Endodermal cell (in vitro differentiated cells): Measurements from ENCODE around the gene DYRK1A. TPM values are rescaled to one million over a fixed set of nuclear protein-coding genes. Genes with fewer than 3 reads are reported as not detected.

Source experiments
- DNase-seq: peaks from one replicate; pipeline ENCODE4 v3.0.0-alpha.2; 2017
- H3K27ac ChIP-seq: 2 replicates; pipeline ENCODE4 v1.5.1; 2013; ENCODE audit warnings: mild to moderate bottlenecking, low read depth, low read length, moderate library complexity
- H3K27me3 ChIP-seq: 2 replicates; pipeline ENCODE4 v1.6.1; 2013; ENCODE audit warnings: mild to moderate bottlenecking, low read length, moderate library complexity; ENCODE audit not compliant: insufficient read depth, control insufficient read depth, poor library complexity, severe bottlenecking
- H3K36me3 ChIP-seq: 2 replicates; pipeline ENCODE4 v1.7.0; 2013; ENCODE audit warnings: mild to moderate bottlenecking, low read length, moderate library complexity; ENCODE audit not compliant: control insufficient read depth, insufficient read depth
- H3K4me1 ChIP-seq: one replicate; pipeline ENCODE4 v1.7.0; 2013; ENCODE audit warnings: low read length; ENCODE audit not compliant: control insufficient read depth, insufficient read depth
- H3K4me3 ChIP-seq: 2 replicates; pipeline ENCODE4 v1.5.1; 2013; ENCODE audit warnings: mild to moderate bottlenecking, low read length, moderate library complexity
- H3K9ac ChIP-seq: 2 replicates; pipeline ENCODE4 v1.6.1; 2013; ENCODE audit warnings: mild to moderate bottlenecking, low read length, moderate library complexity; ENCODE audit not compliant: poor library complexity, severe bottlenecking; ENCODE audit errors: extremely low read depth
- H3K9me3 ChIP-seq: 2 replicates; pipeline ENCODE4 v1.6.1; 2013; ENCODE audit warnings: mild to moderate bottlenecking, low read length, moderate library complexity; ENCODE audit not compliant: control insufficient read depth
- H3K27ac Mint-ChIP-seq: 2 replicates; pipeline ENCODE4 v1.8.0; 2020; ENCODE audit warnings: mixed read lengths
- H3K27me3 Mint-ChIP-seq: 2 replicates; pipeline ENCODE4 v1.8.0; 2021; ENCODE audit warnings: mild to moderate bottlenecking, mixed read lengths; ENCODE audit not compliant: insufficient read depth
- H3K36me3 Mint-ChIP-seq: 2 replicates; pipeline ENCODE4 v1.8.0; 2020; ENCODE audit warnings: low read depth, mixed read lengths
- H3K4me1 Mint-ChIP-seq: 2 replicates; pipeline ENCODE4 v1.8.0; 2020; ENCODE audit warnings: mixed read lengths
- H3K4me3 Mint-ChIP-seq: 2 replicates; pipeline ENCODE4 v1.8.0; 2020; ENCODE audit warnings: mild to moderate bottlenecking, moderate library complexity, mixed read lengths
- H3K9me3 Mint-ChIP-seq: 2 replicates; pipeline ENCODE4 v1.8.0; 2020; ENCODE audit warnings: mild to moderate bottlenecking, mixed read lengths
- CTCF ChIP-seq: fragments of 200-600 bp; sonication (generic); conservative IDR thresholded peaks from 2 replicates; pipeline ENCODE4 v1.5.0; 2021; ENCODE audit warnings: antibody characterized with exemption, mild to moderate bottlenecking
- WGBS, 2 experiments: methylation state at CpG; one replicate each; pipeline versions ENCODE4 v1.1.5 to v1.1.7; 2013; ENCODE audit warnings: missing lambda C conversion rate in 2 of 2, mixed read lengths in 1 of 2; ENCODE audit not compliant: insufficient coverage in 1 of 2, insufficient read length in 1 of 2; 5-methylcytosine and 5-hydroxymethylcytosine counted together
- total RNA-seq, 2 donors: library from RNA; stranded (reverse); fragmentation: NEBNext Ultra II Directional in 1 of 2; extraction: Animal tissue kit (Norgen Biotek cat#: 25700) in 1 of 2; gene quantifications; 2 replicates in 1 of 2; 3 replicates in 1 of 2; pipeline ENCODE4 v1.2.1, GENCODE V29; 2021

The DYRK1A gene
- total RNA-seq, 2 donors from 2014 or later, result 73.9 to 75.2 TPM

GRCh38 chr21:37432710-37433455, 66.3 kb downstream of the DYRK1A start:
- H3K4me3 Mint-ChIP-seq, result no peak overlapping the region
- no peak overlapping the region for H3K9ac ChIP-seq
- peaks cover 24% of the 10 kb centered on the region for H3K36me3 ChIP-seq
- no peaks in the 10 kb centered on the region for H3K4me1 ChIP-seq
- DNase-seq, result no peak
- H3K36me3 Mint-ChIP-seq, result peaks cover 29% of the 10 kb centered on the region
- H3K27ac Mint-ChIP-seq, result no peak overlapping the region
- no peak overlapping the region for H3K4me3 ChIP-seq
- H3K27ac ChIP-seq, result no peak overlapping the region
- no peaks in the 10 kb centered on the region for H3K27me3 Mint-ChIP-seq
- no peaks in the 10 kb centered on the region for H3K9me3 ChIP-seq
- WGBS, 2 experiments, result 100% methylated on average over 4 of the region's 5 CpGs; no CpG with 5 or more reads in 1 of the 2 experiments
- peaks cover 26% of the 10 kb centered on the region for H3K4me1 Mint-ChIP-seq
- no peaks in the 10 kb centered on the region for H3K9me3 Mint-ChIP-seq
- no peaks in the 10 kb centered on the region for H3K27me3 ChIP-seq
- TF ChIP-seq CTCF, result no peak

- H3K27ac Mint-ChIP-seq, result no peak overlapping the region
- no peak overlapping the region for H3K27ac ChIP-seq
- TF ChIP-seq CTCF, result no peak
Measured at GRCh38 chr21:37433456-37433840, 66.9 kb downstream of the DYRK1A start.

GRCh38 chr21:37435120-37435519, 68.5 kb downstream of the DYRK1A start:
- no peak for TF ChIP-seq CTCF
- WGBS, 2 experiments, result 20 to 78% methylated on average over 1 to 6 of the region's 6 CpGs
- peaks cover 16% of the 10 kb centered on the region for H3K4me1 Mint-ChIP-seq
- H3K9me3 Mint-ChIP-seq, result peaks cover 11% of the 10 kb centered on the region
- Histone ChIP-seq H3K4me3 (no peak overlapping the region), H3K27me3 (no peaks in the 10 kb centered on the region), H3K9me3 (peaks cover 10% of the 10 kb centered on the region), H3K4me1 (no peaks in the 10 kb centered on the region), H3K9ac (no peak overlapping the region), H3K27ac (peak overlapping the region; percentile 67), H3K36me3 (peaks cover 13% of the 10 kb centered on the region)
- H3K36me3 Mint-ChIP-seq, result peaks cover 32% of the 10 kb centered on the region
- H3K4me3 Mint-ChIP-seq, result no peak overlapping the region
- H3K27ac Mint-ChIP-seq, result no peak overlapping the region
- H3K27me3 Mint-ChIP-seq, result no peaks in the 10 kb centered on the region
- peak; percentile 77 for DNase-seq

More at GRCh38 chr21:37433456-37433840, 66.9 kb downstream of the DYRK1A start:
- Histone ChIP-seq H3K9me3 (no peaks in the 10 kb centered on the region), H3K27me3 (no peaks in the 10 kb centered on the region), H3K9ac (no peak overlapping the region), H3K4me1 (no peaks in the 10 kb centered on the region), H3K4me3 (no peak overlapping the region), H3K36me3 (peaks cover 18% of the 10 kb centered on the region)
- no peak for DNase-seq
- peaks cover 21% of the 10 kb centered on the region for H3K4me1 Mint-ChIP-seq
- H3K36me3 Mint-ChIP-seq, result peaks cover 29% of the 10 kb centered on the region
- H3K4me3 Mint-ChIP-seq, result no peak overlapping the region
- H3K27me3 Mint-ChIP-seq, result no peaks in the 10 kb centered on the region
- H3K9me3 Mint-ChIP-seq, result no peaks in the 10 kb centered on the region
- WGBS, 2 experiments, result 90 to 97% methylated on average over 4 to 5 of the region's 5 CpGs
